HG03064 (cell line): ENCODE measurements around the gene ANKFY1.

Experiments used
- ATAC-seq: cut with Tn5 transposase; IDR thresholded peaks from one replicate; pipeline ENCODE4 v1.9.1; 2021; ENCODE audit warnings: low read depth; ENCODE audit not compliant: unreplicated experiment

Gene ANKFY1, protein sequence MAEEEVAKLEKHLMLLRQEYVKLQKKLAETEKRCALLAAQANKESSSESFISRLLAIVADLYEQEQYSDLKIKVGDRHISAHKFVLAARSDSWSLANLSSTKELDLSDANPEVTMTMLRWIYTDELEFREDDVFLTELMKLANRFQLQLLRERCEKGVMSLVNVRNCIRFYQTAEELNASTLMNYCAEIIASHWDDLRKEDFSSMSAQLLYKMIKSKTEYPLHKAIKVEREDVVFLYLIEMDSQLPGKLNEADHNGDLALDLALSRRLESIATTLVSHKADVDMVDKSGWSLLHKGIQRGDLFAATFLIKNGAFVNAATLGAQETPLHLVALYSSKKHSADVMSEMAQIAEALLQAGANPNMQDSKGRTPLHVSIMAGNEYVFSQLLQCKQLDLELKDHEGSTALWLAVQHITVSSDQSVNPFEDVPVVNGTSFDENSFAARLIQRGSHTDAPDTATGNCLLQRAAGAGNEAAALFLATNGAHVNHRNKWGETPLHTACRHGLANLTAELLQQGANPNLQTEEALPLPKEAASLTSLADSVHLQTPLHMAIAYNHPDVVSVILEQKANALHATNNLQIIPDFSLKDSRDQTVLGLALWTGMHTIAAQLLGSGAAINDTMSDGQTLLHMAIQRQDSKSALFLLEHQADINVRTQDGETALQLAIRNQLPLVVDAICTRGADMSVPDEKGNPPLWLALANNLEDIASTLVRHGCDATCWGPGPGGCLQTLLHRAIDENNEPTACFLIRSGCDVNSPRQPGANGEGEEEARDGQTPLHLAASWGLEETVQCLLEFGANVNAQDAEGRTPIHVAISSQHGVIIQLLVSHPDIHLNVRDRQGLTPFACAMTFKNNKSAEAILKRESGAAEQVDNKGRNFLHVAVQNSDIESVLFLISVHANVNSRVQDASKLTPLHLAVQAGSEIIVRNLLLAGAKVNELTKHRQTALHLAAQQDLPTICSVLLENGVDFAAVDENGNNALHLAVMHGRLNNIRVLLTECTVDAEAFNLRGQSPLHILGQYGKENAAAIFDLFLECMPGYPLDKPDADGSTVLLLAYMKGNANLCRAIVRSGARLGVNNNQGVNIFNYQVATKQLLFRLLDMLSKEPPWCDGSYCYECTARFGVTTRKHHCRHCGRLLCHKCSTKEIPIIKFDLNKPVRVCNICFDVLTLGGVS

DNA sequence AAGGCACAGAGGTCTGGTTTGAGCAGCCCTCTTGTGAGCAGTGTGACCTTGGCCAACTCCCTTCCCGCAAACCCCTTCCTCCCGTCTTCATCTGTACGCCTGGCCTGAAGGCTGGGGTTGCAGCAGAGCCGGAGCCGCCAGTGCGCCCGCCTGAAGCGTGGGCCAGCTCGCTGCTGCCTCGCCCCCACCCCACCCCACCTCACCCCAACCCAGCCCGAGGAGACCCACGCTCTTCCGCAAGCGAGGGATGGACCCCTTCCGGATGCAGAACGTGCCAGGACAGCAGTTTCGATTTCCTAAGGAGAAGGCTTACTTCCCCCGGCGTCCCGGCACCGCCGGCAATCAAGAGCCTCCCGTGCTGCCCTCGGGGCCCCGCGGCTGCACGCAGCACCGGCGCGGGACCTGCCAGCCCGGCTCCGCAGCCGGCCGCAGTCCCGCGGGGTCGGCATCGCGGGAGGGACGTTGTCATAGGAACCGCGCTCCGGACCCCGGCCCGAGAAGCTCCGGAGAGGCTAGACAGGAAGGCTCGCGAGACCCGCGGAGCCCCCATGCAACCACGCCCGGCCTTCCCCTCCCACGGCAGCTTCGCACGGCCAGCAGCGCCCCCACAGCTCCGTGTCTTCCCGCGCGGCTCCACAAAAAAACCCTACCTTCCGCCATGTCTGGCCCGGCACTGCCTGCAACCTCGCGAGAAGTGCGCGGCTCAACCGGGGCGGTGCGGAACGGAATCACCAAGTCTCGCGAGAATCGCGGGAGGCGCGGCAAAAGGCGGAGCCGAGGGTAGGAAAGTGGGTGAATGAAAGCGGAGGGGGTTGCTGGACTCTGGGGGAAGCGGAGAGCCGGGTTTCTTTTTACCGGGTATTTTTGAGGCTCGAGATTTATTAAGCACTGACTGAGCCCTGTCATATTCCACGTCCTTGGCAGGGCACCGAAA is at the start of gene ANKFY1:
ANKFY1 (minus strand) TSS at position 698 of the 934 bp plus-strand sequence; CDS start at position 660, 38 bp downstream.
- ATAC-seq: peak; percentile 74

DNA sequence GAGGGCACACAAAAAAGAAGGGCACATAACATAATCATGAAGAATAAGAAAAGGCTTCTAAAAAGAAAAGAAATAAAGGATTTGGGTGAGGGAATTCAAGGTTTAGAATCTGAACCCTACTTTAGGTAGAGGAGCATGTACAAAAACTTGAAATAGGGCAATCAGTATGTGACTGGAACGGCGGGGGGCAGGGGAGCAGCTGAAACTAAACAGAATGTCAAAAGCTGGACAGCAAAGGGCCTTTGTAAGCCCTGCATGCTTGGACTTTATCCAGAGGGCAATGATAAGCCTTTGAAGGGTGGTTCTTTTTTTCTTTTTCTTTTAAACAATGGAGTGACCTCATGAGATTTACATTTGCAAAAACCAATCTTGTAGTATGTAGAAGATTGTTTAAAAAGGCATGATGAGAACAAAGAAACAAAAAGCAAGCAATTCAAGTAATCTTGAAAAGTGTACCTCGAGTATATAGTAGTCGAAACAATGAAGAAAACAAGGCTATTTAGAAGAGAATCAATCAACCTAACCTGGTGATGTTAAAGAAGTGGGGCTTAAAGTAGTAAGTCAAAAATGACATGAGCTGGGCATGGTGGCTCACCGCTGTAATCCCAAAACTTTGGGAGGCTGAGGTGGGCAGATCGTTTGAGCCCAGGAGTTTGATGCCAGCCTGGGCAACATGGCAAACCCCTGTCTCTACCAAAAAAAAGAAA is 46.7 kb upstream of the ANKFY1 start:
- ATAC-seq: no peak

DNA sequence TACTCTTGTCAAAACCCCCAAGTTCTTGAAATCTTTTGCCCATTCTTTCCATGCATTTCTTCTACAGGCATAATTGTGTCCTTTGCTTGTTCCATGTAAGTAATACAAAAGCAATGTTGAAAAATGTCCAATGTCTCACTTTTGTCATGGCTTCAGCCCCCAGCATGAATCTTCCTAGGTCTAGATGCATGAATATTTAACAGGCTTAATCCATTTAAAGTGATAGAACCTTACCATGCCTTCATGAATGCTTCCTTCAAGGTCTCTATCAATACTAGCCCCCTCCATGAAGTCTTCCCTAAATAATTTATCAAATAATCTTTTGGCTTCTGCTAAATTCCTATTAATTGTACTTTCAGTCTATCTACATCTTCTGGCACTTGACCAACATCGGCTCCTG is 46.1 kb upstream of the ANKFY1 start:
- no peak for ATAC-seq

GRCh38 chr17:4307179-4307930 is 43.6 kb upstream of the ANKFY1 start:
- ATAC-seq: no peak

DNA sequence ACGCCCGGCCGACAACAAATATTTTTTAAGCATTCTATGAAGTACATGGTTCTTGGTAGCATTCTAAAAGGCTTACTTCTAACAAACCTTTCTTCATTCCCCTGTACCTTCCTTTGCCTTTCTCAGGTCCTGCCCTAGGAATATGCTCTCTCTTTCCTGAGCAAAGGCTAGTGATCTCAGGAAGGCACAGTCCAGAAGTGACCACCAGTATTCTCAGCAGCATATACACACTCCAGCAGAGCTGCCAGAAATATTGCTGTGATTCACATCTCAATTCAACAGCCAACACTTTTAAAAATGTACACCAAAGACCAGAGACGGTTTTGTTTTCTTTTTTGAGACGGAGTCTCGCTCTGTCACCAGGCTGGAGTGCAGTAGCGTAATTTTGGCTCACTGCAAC is 41.4 kb upstream of the ANKFY1 start:
- ATAC-seq: no peak

DNA sequence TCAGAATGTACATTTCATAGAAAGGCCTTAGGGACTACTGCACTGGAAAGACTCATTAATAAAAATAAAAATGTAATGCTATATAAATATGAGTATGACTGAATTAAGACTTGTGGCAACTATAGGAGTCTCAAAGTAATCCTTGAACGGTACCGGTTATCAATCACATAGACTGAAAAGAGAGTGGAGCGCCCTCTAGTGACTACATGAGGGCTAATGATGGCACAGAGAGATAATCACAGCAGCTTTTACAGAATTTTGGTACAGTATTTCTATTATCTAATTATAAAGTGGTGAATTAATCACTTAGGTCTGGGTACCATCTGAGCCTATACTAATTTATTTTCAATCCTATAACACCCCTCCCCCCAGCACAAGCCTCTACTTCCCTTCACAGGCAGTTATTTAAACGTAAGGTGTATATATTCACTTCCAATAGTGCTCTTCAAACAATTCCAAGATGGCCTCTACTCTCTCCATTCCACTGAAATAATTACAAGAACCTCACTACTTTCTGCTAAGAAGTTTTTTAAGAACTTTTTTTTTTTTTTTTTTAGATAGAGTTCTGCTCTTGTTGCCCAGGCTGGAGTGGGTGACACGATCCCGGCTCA is 40.7 kb upstream of the ANKFY1 start:
- ATAC-seq: no peak

GRCh38 chr17:4301066-4301465 is 37.3 kb upstream of the ANKFY1 start:
- ATAC-seq: no peak

DNA sequence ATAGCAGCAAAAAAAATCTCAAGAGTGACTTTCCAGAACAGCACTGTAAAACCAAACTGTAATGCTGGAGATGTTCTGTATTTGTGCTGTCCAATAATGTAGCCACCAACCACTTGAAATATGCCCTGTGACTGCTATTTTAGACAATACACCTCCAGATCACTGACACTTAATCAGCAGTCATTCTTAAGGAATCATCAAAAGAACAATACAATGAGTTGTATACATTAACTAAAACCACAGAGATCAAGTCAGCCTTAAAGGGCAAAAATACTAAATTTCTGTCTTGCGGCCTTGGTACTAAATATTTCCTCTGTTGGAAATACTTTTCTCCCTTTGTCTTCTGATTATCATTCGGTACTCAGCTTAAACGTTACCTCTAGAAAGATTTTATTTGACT is 33.6 kb upstream of the ANKFY1 start:
- no peak for ATAC-seq

- ATAC-seq: no peak
These were observed 31.9 kb upstream of the ANKFY1 start for GRCh38 chr17:4295686-4296085.

- no peak for ATAC-seq
These were observed 29.8 kb upstream of the ANKFY1 start for GRCh38 chr17:4293572-4293971.

DNA sequence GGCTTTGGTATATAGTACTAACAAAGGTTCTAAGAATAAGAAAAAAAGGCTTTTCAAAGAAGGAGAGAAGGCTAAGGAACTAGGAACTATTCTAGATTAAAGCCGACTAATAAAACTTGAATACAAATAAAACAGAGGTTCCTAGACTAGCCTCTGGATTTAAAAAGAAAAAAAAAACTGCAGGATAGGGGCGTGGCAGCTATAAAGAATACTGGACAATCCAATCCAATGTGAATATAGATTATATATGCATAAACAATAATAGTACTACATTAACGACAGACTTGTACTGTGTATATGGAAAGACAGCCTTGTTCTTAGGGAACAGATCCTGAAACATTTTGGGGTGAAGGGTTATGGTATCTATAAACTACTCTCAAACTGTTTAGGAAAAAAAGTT is 23.9 kb upstream of the ANKFY1 start:
- no peak for ATAC-seq

DNA sequence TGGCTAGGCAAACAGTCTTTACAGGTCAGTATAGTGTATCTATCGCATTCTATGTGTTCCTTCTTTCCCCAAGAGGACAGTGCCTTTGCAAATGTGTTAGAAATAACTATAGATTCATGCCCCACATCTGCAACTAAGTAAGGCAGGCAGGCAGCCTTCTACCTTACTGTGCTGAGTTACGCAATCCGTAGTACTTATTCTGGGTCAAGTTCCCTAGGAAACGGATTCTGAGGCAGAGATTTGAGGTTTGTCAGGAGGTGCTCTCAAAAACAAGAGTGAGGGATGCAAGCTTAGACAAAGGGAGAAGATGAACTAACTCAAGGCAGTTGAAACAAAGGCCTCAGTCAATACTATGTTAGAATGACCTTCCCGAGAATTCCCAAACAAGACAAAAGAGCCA is 12.7 kb upstream of the ANKFY1 start:
- ATAC-seq: no peak

DNA sequence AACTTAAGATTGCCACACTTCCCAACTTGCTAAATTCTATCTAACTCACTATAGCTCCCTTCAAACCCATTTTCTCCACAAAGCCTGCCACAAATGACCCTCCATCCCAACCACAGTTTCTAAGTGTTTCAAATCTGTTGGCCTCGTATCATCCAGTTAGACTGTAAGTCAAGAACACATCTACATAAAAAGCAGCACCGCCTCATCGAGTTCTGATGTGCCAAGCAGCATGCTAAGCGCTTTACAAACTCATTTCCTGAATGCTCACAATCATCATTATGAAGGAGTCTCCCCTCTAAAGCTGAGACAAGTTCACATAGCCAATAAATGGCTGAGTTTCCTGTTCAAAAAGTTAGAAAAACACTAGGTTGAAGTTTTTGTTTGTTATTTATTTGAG is 9.2 kb upstream of the ANKFY1 start:
- ATAC-seq: no peak

DNA sequence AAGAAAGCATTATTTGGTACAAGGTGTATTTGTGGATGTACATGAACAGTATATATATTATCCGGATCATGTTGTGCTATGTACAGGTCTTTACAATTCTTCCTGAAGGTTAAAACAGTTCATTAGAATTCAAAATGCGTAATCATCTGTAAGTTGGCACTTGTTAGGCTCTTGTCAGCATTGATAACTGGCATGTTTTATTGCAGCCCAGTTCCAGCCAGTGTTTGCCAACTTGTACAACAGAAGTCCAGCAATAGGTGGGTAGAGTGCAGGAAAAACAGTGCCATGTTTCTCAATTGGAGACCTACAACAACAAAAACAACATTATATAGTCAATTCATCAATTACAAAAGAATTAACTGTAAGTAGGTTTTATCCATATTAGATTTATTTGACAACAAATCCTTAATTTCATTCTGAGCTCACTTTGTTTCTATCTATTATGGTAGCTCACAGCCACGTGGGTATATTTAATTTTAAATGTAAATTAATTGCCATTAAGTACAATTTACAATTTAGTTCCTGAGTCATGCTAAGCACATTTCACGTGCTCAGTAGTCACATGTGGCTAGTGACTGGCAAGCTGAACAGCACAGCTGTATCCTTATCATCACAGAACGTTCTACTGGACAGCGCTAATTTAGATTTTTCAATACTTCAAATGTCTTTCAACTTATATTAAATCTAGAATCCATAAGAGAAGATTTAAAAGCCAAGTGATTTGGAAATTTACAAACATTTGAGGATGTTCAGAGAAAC is 8.6 kb upstream of the ANKFY1 start:
- no peak for ATAC-seq

DNA sequence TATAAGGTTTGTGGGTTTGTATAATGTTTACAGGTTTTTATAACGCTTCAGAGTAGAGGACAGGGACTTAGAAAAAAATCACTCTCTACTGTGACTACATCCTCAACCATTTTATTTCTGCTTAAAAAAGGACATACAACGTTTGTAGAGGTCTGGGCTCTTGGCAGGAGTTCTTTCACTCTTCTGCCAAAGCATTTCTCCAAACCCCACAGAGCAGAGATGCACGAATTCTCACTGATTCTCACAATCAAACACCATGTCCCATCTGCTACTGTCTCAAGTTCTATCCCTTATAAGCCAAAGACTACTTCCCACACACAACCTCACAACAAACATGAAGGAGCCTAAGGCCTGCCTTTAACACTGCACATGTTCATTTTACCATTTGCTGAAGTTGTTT is 7.0 kb upstream of the ANKFY1 start:
- ATAC-seq: no peak

- no peak for ATAC-seq
These were observed 6.1 kb upstream of the ANKFY1 start for GRCh38 chr17:4269915-4270314.

DNA sequence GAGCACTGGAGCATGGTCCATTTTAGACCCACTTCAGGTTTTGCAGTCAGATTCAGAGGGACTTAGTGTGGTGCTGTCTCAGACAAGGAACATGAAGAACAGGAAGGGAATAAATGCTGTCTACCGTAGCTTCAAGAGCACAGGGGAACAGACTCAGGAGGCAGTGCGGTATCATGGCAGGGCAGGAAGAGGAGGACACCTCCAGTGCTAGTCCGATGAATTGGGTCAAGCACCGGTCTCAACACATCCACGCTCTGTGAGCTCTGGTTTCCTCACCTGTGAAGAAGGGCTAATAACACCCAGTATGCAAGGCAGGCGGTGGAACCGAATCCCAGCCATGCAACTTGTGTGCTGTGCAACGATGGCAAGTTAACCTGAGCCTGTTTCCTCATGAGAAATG is 3.6 kb upstream of the ANKFY1 start:
- ATAC-seq: no peak

DNA sequence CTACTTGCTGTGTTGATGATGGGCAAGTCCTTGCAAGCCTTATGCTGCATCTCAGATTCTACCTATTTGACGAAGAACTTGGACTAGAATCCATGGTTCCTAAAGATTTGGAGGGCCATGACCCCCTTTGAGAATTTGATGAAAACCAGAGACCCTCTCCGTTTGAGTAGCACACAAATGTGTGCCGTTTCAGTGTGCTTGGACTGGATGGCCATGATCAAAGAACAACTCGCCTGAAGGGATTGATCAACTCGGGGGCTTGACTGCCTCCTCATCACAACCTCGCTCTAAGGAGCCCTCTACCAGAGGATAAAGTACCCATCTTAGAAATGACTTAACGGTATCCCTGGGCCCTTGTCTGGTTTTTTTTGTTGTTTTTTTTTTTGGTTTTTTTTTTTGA is 2.8 kb upstream of the ANKFY1 start:
- no peak for ATAC-seq
